ENCODE measurements around the gene ARRB2.

DNA sequence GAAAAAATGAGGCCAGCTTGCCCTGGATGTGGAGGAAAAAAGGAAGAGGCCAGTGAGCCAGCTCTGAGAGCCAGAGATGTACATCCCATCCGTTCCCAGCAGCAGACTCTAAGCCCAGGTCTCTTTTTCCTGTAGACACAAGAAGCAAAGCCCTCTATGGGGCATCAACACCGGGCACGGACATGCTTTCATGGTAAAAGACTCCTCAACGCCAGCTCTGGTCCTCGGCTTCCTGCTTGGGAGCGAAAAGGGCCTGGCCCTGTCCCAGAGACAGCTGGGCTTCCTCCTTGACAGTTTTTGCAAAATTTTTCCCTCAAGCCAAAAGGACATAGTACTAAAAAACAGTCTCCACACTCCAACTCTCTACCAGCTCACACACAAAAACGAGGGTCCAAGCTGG lies 33.6 kb upstream of the ARRB2 start:
- no peak for TF ChIP-seq POLR2A (IDR thresholded peaks at IDR 0.05; ENCODE audit: low read length)
- TF ChIP-seq GATA1 (IDR thresholded peaks at IDR 0.05; ENCODE audit: low read depth, low read length): no peak
